NCI-H1694 (cell line): ENCODE results near the gene CARD19.
"Not testable (repeated sequence)": the region's sequence is repeated elsewhere in the genome, so short reads cannot be mapped to it uniquely, and the experiment has no call there.

Source experiments
- DNase-seq: peaks from one replicate; lab custom pipeline; 2025; lab: John Stamatoyannopoulos, UW

CARD19 gene

DNA sequence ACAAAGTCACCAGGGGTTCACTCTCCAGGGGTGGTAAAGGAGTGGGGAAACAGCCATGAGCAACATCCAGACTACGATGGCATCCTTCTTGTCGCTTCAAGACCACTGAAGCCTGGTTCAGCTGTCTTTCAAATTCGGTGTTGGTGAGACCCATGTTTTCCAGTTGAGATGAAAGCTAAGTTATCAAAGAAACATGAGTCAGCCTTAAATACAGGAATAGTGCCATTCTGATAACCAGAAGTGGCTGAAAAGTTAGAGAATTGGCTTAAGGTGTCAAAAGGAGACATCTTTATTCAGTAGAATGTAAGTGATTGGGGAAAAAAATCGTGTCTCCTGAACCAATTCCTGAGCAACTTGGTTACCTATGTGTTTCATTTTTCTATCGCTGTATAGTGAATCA lies 7.0 kb upstream of the CARD19 start:
- DNase-seq: no peak

DNA sequence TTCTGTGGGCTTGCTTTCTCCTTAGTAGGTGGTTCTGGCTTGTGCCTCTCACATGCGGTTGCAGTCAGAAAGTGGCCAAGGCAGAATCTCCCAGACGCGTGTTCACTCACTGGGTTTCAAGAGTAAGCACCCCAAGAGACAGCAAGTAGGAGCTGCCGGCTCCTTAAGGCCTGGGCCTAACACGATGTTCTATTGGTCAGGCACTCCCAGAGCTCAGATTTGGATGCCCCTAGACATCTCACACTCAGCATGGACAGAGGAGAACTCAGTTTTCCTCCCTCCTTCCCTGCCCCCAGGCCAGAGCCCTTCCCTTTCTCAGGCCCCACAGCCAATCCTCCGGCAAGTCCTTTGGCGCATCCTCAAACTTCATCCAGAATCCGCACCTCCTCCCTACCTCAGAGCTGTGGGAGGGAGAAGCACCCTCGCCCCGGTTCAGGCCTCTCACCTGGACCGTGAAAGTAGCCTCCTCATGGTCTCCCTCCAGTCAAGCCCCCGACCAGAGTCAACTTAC lies 6.5 kb upstream of the CARD19 start:
- no peak for DNase-seq

DNA sequence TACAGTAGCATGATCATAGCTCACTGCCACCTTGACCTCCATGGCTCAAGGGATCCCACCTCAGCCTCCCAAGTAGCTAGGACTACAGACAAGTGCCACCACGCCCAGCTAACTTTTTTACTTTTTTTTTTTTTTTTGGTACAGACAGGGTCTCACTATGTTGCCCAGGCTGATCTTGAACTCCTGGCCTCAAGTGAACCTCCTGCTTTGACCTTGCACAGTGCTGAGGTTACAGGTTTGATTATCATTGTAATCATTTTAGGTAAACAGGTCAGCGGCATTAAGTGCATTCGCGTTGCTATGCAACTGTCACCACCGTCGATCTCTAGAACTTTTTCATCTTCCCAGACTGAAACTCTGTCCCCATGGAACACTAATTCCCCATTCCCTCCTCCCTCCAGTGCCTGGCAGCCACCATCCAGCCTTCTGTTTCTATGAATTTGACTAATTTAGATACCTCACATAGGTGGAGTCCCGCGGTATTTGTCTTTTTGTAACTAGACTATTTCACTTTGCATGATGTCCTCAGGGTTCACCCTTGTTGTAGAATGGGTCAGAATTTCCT lies 5.8 kb upstream of the CARD19 start:
- DNase-seq: no peak

DNA sequence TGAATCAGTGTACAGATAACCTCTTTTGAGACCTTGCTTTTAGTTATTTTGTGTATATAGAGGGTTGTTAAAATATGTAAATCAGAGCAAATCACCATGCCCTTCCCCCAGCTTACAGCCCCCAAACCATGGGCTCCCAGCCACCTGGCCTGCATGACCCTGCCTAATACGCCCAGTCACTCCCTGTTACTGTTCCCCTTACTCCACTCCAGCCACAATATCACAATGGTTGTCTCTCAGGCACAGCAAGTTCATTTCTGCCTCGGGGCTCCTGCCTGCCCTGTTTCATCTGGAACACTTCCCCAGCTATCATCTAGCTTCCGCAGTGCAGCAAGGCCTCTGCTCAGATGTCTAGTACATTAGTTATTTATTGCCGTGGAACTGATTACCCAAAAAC lies 5.0 kb upstream of the CARD19 start:
- no peak for DNase-seq

DNA sequence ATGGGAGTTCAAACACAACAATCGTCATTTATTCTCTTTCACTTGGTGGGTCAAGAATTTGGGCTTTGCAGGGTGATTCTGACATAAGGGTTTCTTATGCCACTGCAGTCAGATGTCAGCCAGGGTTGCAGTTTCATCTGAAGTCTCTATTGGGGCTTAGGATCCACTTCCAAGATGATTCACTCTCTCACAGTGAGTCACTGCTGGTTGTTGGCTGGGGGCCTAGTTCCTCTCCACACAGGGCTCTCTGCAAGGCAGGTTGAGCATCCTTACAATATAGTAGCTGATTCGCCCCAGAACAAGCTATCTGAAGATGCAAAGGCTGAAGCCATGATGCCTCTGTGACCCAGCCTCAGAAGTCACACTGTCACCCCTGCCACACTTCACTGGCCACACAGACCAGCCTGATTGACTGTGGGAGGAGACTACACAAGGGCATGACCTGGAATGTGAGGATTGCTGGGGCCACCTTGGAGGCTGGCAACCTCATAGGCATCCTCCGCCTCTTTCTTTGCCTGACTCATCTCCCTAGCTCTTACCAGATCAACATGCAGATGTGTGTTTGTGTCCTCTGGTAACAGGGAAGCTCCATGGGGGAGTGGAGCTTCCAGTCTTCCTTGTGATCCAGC lies 4.5 kb upstream of the CARD19 start:
- no peak for DNase-seq

DNA sequence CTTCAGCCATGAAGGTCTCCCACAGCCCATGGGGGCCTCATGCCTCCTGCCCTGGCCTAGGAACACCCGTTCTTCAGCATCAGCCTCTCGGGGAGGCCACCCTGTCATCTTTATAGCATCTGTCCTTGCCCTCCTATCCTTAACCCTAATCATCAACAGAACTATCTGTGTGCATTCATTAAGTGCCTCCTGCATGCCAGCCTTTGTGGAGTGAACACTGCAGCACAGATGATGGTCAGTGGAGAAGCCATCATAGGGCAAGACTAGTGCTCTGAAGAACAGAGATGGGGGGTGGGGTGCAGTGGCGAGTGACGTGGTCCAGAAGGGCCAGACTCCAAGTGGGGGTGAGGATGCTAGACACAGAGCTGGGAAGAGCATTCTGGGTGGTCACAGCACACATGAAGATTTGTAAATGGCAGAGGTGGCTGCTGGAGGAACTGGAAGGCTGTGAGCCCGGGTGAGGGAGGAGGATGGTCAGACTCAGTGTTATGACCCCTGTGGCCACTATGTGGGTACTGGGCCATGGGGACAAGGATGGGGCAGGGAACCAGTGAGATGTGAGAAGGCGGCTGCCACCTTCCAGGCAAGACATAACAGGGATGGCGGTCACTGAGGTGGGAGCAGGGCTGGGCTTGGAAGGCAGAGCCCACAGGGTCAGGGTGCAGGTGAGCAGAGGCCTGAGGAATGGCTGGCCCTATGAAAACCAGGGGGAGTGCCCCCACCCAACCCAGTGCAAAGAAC lies 3.6 kb upstream of the CARD19 start:
- DNase-seq: no peak

DNA sequence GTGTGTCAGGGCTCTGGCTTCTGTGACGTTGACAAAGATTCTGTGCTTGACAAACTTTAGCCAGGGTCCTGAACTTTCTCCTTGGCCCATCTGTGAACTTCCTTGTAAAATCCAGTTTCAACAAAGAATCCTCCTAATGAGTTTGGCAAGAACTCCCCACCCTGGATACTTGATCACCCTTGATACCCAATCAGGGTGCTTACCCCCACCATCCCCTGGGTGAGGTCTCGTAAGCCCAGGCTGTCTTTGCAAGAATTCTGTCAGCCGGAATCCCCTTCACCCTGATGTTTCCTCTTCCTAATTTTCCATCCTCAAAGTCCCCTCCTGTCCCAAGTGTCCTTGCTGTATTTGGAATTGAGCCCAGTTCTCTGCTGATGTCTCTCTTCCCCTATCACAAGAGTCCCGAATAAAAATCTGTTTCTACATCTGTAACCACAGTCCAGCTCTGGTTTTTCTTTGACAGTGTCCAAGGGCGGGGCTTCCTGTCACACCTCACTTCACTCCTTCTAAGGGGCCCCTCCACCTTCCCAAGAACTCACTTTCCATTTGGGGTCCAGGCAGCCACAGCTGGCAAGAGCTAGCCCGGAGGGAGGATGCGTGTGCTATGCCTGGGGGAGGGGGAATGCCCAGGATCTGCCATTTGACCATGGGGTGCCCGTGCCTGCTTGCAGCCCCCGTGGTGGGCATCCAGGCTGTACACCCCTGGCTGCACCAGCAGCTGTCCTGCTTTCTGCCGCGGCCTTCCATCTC lies 2.7 kb upstream of the CARD19 start:
- no peak for DNase-seq

DNA sequence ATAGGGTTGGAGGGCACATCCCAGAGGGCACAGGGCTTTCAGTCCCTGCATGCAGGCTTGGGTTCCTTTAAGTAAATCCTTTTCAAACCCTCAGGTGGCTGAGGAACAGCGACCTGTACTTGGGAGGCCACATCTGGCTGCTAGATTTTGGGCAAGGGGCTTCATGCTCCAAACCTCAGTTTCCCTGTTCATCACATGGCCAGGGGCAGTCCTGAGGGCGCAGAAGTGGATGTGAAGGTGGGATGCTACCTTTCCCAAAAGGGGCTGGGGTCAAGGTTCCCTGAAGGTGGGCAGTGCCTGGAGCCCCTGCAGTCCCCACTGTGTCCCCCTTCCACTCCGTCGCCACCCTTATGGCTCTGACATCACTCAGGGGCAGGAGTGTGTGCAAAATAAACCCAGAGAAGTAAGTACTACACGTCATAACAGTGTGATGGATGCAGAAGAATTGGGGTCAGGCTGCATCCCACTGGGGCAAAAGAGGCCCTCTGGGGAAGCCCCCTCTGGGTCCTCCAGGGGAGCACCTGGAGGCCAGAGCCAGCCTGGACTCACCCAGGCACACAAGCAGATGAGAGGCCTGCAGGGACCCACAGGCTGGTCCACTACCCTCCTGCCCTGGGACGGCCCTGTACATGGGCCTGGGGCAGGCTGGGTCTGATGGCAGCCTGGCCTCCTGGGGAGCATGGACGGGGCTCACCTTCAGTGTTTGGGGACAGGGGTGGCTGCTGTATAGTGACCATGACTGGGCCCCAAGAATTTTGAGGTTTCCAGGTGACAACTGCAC lies 1.9 kb upstream of the CARD19 start:
- no peak for DNase-seq

DNA sequence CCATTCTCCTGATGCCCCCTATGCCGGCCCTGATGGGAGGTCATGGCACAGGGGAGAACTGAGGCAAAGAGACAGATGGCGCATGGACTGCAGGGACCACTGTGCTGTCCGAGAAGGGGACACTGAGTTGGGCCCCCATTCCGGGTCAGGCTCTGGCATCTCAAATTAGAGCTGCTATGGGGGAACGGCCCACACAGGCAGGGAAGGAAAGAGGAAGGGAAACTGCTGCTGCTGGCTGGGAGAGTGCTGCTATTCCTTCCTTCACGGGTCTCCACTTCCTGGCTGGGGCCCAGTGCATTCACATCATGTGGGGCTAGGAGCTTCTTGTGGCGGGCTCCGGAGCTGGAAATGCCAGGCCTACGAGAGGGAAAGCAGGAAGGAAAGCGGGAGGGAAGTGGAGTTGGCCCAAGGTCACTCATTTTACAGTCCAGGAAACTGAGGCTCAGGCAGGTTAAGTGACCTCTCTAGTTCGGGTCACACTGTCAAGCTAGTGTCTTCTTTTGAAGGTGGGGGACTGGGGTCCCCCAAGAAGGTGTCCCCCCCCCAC lies 1.3 kb upstream of the CARD19 start:
- no peak for DNase-seq

DNA sequence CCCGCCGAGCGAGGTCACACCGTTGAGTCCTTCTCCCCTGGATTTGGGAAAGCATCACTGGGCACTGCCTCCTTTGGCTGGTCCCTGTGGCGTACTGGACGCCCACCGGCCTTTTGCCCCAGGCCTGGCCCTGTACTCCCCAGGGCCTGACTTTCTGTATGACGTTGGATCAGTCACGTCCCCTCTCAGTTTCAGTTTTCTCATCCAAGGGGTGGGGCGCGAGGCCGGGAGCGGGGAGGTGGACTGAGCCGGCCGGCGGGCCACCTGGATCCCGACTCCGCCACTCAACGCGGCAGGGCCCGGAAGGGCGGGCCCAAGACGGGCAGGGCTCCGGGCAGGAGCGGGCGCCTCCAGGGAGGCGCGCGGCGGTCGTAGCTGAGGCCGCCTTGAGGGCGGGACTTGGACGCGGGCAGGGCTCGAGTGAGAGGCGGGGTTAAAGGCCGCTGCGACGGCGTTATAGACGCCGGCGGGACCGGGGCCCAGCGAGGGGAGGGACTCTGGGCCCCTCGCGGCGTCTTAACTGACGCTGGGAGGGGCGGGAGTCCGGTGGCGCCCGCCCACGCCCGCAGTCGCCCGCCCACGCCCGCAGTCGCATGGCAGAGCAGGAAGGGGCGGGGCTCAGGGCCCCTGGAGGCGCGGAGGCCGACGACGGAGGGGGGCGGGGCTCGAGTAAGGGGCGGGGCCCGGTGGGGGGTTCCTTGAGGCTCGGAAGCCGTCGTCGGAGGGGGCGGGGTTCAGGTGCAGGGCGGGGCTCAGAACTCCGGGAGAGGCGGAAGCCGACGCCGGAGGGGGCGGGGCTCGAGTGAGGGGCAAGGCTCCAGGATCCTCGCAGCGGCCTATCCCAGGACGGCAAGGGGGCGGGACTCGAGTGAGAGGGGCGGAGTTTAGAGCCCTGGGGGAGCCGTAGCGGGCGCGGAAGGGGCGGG lies 549 bp upstream of the CARD19 start:
- DNase-seq: peak; percentile 93

DNA sequence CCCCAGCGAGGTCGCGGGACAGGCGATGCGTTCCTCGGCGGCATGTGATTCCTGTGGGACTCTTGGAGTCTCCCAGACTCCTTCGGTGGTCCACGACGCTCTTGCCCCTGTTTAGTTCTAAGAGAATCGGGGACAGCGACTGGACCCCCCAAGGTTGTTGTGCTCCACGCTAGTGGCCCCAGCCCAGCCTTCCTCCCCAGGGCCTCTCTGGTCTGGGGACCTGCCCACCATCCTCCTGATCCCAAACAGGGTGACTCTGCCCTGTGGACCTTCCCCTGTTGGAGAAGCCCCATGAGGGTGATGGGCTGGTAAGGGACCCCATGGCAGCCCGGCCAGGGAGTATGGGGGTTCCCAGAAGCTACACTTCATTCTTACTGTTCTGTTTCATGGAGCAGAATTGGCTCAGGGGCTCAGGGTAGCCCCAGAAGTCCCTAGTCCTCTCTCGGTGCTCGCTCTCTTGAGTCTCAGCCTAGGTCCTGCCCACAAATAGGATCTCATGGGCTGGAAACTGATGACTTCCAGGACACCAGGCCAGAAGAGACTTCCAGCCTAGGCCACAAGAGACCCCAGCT lies 880 bp downstream of the CARD19 start:
- DNase-seq: no peak

DNA sequence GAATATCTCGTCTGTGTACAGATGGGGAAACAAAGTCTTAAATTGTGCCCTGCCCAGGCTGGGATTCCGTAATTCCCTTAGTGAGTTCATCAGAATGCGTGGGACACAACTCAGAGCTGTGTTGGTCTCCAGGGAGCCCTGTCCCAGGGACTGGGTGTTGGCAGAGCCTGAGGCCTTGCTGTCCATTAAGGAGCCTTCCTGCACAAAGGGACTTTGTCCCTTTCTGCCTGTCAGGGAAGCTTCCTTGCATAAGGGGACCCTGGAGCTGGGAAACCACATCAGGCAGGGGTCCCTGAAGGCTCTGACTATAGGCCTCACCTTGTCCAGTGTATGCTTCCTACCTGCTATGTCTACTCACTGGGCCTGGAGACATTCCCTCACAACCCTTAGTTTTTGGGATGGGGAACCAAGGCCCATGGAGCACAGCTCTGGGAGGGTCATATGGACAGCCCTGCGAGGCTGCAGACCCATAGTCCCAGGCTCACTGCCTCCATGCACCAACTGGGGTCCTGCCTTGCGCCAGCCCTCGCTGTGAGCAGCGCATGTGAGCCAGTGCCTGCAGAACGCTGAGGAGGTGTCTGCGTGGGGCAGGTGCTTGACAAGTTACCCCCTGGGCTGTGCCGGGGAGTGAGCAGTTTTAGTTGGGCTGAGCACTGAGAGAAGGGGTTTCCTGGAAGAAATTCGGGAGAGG lies 1.6 kb downstream of the CARD19 start:
- DNase-seq: no peak

DNA sequence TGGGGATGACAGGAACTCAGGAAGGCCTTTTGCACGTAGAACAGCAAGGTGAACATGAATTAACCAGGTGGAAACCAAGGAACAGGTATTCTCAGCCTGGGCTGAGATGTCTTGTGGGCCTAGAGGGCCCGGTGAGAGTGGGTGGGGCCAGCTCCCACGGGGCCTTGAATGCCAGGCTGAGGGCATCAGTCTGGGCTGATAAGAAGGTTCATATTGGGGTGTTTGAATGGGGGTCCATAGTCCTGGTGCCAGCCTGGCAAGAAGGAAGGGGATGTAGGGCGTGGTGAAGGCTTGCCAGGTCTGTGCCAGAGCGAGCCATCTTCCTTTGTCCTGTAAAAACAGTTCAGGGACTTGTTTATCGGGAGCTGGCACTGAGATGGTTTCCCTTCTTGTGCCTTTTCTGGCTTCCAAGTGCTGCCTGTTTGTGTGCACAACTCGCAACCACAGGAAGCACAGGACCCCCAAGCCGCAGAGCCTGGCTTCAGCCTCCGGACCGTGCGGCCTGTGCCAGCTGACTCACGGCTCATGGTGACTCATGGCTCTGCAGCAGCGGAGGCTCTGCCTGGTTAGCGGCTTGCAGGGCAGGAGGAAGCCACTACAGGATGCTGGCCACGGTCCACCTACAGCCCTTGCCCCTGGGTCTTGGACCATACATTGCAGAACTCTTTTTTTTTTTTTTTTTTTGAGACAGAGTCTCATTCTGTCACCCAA lies 2.4 kb downstream of the CARD19 start:
- no peak for DNase-seq

DNA sequence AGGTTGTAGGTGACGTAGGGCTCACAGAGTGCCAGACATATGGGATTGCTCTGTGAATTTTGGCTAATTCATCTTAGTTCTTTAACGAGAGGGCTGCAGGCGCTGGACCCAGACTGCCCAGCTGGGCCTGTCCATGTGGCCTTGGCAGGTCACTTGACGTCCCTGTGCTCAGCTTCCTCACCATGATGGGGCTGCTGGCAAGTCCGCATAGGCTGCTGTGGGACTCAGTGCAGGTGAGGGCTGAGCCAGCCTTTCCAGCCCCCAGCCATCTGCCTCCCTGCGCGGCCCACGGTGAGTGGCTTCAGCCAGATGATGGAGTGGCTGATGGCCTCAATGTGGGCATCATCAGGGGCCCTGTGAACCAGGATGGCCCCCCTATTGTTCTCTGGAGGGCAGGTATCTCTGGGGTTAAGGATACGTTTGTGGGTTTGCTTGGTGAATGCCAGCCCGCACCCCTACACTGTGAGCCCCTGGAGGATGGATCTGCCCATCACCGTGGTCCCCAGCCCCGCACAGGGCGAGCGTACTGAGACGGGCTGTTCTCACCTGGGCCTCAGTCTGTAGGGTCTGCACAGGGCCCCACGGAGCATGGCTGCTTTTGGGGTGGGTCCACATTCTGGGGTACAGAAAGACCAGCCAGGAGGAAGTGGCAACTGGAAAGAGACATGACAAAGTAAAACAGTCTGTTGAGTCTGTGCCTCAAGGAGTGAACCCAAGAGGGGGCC lies 3.7 kb downstream of the CARD19 start:
- no peak for DNase-seq

DNA sequence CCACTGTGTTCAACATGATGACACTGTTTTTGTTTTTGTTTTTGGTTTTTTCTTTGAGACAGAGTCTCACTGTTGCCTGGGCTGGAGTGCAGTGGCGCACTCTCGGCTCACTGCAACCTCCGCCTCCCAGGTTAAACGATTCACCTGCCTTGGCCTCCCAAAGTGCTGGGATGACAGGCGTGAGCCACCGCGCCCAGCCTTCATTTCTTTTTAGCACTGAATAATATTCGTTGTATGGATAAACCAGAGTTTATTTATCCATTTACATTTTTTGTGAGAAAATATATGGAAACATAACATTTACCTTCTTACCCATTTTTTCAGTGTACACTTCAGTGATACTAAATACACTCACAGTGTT lies 4.2 kb downstream of the CARD19 start:
- DNase-seq: no peak

DNA sequence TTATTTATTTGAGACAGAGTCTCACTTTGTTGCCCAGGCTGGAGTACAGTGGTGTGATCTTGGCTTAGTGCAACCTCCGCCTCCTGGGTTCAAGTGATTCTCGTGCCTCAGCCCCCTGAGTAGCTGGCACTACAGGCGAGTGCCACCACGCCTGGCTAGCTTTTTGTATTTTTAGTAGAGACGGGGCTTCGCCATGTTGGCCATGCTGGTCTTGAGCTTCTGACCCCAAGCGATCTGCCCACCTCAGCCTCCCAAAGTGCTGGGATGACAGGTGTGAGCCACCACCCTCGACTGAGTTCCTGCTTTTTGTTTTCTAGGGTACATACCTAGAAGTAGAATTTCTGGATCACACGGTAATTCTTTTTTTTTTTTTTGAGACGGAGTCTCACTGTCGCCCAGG lies 5.1 kb downstream of the CARD19 start:
- DNase-seq: not testable (repeated sequence)

DNA sequence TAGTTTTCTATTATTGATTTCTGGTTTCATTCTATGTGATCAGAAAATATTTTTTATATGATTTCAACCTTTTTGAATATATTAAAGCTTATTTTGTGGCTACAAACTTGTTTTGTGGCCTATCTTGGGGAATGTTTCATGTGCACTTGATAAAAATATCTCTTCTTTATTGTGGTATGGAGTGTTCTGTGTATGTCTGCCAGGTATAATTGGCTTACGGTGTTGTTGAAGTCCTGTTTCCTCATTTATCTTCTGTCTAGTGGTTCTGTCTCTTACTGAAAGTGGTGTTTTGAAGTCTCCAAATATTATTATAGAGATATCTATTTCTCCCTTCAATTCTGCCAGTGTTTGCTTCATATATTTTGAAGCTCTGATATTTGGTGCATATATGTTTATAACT lies 9.6 kb downstream of the CARD19 start:
- DNase-seq: no peak

DNA sequence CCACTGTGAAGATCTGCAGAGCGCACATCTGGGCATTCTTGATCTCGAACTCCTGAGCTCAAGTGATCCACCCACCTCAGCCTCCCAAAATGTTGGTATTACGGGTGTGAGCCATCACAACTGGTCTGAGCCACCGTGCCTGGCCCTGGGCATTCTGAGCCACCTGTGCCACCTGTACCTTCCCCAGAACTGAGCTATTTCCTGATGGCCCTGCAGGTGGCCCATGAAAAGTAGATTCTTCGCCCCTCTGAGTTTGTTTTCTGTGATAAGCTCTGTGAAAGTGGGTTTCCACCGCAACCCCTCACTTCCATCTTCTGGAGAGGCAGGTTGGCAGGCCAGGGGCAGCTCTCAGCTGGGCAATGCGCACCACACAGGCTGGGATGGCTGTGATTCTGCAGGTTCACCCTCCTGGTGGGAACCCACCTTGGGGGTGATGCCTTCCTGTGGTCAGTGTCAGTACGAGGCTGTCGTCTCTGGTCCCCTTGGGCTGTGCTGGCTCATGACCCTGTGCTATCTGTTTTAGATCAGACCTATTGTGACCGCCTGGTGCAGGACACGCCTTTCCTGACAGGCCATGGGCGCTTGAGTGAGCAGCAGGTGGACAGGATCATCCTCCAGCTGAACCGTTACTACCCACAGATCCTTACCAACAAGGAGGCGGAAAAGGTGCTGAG lies 11.3 kb downstream of the CARD19 start:
- no peak for DNase-seq
